SKM-1 treated with dmso at 0.1 percent for 144 hours (cell line): ENCODE measurements around the gene C5orf22.
"Not testable (repeated sequence)": the region's sequence is repeated elsewhere in the genome, so short reads cannot be mapped to it uniquely, and the experiment has no call there.

Source experiments
- DNase-seq: peaks from one replicate; lab custom pipeline; 2025; ENCODE audit not compliant: unreplicated experiment; lab: John Stamatoyannopoulos, UW

The C5orf22 gene

GRCh38 chr5:31602305-31602704, 70.2 kb downstream of the C5orf22 start:
- DNase-seq: not testable (repeated sequence)

DNA sequence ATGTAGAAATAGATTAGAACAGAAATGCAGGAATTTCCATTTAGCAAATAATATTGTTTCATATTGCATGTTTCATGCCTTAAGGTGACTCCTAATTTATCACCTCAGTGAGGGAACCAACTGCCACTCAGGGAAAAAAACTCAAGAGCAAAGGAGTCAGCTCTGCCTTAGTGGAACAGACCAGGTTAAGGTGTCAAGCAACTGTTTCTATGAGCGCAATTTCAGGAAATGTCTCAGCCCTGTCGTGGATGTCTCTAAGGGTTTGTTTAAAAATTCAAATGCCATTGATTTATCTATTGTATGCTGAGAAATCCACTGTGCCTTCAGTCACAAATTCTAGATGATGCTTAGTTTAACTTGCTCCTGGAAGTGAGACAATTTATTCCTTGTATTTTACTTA, 72.1 kb downstream of the C5orf22 start:
- DNase-seq: no peak

DNA sequence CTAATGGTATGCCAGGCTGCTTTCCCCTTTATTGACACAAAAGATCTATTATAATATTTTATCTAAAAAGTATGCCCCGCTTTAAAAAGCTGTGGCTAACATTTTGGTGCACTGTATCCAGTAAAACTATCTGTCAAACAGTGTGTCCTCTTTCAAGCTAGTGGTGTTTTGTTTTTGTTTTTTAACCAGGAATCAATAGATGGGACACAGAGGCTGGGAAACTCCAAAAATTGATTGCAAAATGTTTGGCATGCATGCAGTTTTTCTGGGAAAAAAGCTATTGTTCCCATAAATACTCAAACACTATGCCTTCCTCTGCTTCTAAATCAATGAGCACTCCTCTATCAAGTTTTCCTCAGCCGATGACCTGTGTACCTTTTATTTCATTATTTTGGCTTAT, 72.5 kb downstream of the C5orf22 start:
- DNase-seq: no peak
